ENCODE data around the gene TRPM3.

- TF ChIP-seq CTCF (IDR thresholded peaks at IDR 0.05) (no peak), REST (IDR thresholded peaks at IDR 0.05; ENCODE audit: insufficient read depth in 1 of 2, low read depth in 2 of 2, low read length in 1 of 2) (no peak), SIN3A (IDR thresholded peaks at IDR 0.05; ENCODE audit: borderline replicate concordance, insufficient read depth, low read depth, low read length) (no peak), TCF7L2 (IDR thresholded peaks at IDR 0.05; ENCODE audit: low read depth, low read length) (no peak)
Measured at GRCh38 chr9:70615464-70616138, 505.8 kb downstream of the TRPM3 start.

Measured in Panc1 (cell line).